GM12891 (cell line): Measurements from ENCODE around the gene ARHGAP6.

Experiments
- POLR2AphosphoS5 ChIP-seq: IDR thresholded peaks from 2 replicates; pipeline ENCODE4 v1.6.1; 2011; ENCODE audit warnings: low read depth, low read length, control low read depth
- TAF1 ChIP-seq: IDR thresholded peaks from 2 replicates; pipeline ENCODE4 v1.6.1; 2011; ENCODE audit warnings: low read depth, low read length, control low read depth

DNA sequence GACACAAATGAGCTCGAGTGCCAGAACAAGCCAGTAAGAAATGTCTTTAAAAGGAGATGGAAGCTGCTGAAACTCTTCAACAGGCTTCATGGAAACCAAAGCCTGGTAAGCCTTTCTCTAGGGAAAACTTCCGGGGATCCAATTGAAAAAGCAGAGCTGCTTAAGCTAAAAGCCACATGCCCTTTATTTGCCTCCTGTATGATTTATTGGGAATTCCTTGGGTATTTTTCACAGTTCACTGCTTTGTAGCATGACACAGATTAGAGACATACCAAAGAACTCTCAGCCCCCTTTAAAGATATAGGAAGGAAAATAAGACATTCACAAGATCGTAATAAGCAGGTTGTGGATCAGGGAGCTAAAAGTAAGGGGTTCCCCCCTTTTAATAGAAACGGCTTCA lies 6.5 kb upstream of the ARHGAP6 start:
- TF ChIP-seq POLR2AphosphoS5 (no peak), TAF1 (no peak)
